SK-N-SH treated with all-trans-retinoic acid at 6 μM for 48 hours (cell line): Measurements from ENCODE around the gene NYAP2.

Experiments
- CREB5 ChIP-seq: fragments of 250-450 bp; sonication (Bioruptor Pico); IDR thresholded peaks from 2 replicates; pipeline ENCODE4 v1.5.1; 2020; ENCODE audit warnings: low read depth, mild to moderate bottlenecking, moderate library complexity
- GLIS3 ChIP-seq: fragments of 250-450 bp; sonication (Bioruptor Pico); IDR thresholded peaks from 2 replicates; pipeline ENCODE4 v1.5.0; 2020; ENCODE audit warnings: mild to moderate bottlenecking, moderate library complexity
- OSR1 ChIP-seq: fragments of 250-450 bp; sonication (Bioruptor Pico); IDR thresholded peaks from 2 replicates; pipeline ENCODE4 v1.8.0; 2022; ENCODE audit warnings: moderate library complexity, mild to moderate bottlenecking, inconsistent platforms
- ZC3H10 ChIP-seq: fragments of 250-450 bp; sonication (Bioruptor Pico); IDR thresholded peaks from 2 replicates; pipeline ENCODE4 v1.5.1; 2021; ENCODE audit warnings: mild to moderate bottlenecking, moderate library complexity
- ZFP30 ChIP-seq: fragments of 450-650 bp; formaldehyde crosslinking; IDR thresholded peaks from 2 replicates; pipeline ENCODE4 v1.5.0; 2022; ENCODE audit warnings: mild to moderate bottlenecking, moderate library complexity
- ZNF70 ChIP-seq: fragments of 450-650 bp; formaldehyde crosslinking; IDR thresholded peaks from 2 replicates; pipeline ENCODE4 v1.5.0; 2020; ENCODE audit warnings: mild to moderate bottlenecking, moderate library complexity
- ZNF8 ChIP-seq: fragments of 450-650 bp; formaldehyde crosslinking; IDR thresholded peaks from 2 replicates; pipeline ENCODE4 v1.5.0; 2020; ENCODE audit warnings: mild to moderate bottlenecking, moderate library complexity

GRCh38 chr2:225471482-225471881, 72.0 kb downstream of the NYAP2 start:
- TF ChIP-seq OSR1 (CRISPR knock-in tag) (no peak), ZFP30 (CRISPR knock-in tag) (no peak), CREB5 (CRISPR knock-in tag) (no peak), ZNF70 (CRISPR knock-in tag) (no peak), GLIS3 (CRISPR knock-in tag) (no peak), ZNF8 (no peak), ZC3H10 (CRISPR knock-in tag) (no peak)
